Stimulated activated CD8-positive, alpha-beta memory T cell treated with anti-CD3 and anti-CD28 coated beads, Interleukin-12 subunit alpha, Interleukin-12 subunit beta, amount 100 ng/mL, for 4 hours (primary cell): ENCODE measurements around the gene KYNU.
"Not testable (repeated sequence)": the region's sequence is repeated elsewhere in the genome, so short reads cannot be mapped to it uniquely, and the experiment has no call there.

ENCODE experiments used
- DNase-seq: peaks from one replicate; pipeline ENCODE4 v3.0.0-alpha.2; 2020; ENCODE audit warnings: low read depth

KYNU gene

GRCh38 chr2:142871396-142871795, 6.1 kb upstream of the KYNU start:
- no peak for DNase-seq

GRCh38 chr2:142872882-142873724, 4.4 kb upstream of the KYNU start:
- DNase-seq: no peak

GRCh38 chr2:142873831-142874287, 3.6 kb upstream of the KYNU start:
- no peak for DNase-seq

DNA sequence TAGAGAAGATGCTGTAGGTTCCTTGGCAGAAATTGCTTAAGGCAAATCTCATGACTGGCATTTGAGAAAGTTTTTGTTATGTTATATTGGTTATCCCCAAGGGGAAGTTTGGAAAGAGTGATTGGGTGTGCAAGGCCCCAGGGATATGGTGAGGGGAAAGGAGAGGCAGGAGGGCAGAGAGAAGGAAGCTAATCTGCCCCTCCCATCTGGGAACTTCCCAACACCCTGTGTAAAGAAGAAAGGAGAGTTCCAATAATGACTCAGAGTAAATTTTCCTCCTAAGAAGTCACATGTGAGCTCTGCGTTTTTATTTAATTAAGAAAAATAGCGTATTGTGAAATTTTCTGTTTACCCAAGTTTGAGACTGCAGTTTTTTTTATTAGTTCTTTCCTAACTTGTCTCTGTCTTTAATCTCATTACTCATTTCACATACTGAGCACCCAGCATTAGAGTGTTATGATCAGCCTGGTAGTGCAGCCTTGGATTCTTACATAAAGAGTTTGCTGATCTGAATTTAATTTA, 3.1 kb upstream of the KYNU start:
- DNase-seq: no peak

GRCh38 chr2:142875010-142875409, 2.5 kb upstream of the KYNU start:
- DNase-seq: no peak

DNA sequence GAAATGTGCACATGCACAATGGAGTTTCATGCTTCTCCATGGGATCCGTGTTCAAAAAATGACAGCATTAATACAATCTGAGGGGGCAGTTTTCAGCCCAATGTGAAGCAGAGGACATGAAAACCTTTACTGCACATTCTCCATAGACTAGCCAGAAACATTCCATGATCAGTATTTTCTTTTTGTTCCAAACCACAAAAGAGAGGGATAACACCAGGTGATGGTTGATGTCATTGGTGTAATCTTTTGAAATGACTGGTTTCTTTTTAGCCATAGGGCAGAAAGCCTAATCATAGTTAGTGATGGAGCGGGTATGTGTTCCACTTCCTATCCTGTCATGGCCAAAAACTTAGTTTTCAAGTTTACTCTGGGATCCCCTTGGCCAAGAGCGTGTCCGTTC, 1.8 kb upstream of the KYNU start:
- no peak for DNase-seq

DNA sequence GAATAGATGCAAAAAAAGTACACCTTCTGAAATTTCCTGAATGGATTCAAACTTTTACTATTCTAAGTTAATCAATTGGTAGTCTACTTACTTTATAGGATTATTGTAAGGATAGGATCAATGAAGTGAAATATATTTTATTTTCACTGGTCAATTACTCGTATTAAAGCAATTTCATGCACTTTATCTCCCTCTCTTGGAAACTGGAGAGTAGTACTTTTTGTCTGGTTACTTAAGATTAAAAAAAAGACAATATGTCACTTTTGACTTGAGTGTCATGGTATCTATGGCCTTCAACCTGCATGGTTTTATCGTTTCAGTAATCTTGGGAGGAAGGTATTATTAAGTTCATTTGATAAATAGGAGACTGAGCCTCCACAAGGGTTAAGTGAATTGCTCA, 1.0 kb upstream of the KYNU start:
- no peak for DNase-seq

- DNase-seq: no peak
Measured at GRCh38 chr2:142878031-142878678, 691 bp downstream of the KYNU start.

DNA sequence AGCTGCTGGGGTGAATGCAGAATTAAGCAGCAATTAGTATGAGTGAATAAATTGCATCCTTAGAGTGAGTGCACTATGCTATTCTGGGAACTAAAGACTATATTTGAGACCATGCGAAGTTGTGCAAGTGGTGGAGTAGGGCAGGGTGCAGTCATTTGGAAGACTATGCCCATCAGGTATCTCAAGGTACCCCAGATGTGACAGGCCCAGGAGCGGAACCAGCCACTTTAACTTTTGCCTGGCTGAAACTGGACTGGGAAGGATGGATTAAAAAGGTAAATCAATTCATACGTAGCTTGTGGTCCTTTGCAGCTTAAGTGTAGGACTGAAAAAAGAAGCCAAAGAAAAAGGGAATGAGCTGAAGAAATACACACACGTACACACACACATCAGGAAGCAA, 1.7 kb downstream of the KYNU start:
- DNase-seq: no peak

GRCh38 chr2:142880279-142880678, 2.8 kb downstream of the KYNU start:
- DNase-seq: no peak

DNA sequence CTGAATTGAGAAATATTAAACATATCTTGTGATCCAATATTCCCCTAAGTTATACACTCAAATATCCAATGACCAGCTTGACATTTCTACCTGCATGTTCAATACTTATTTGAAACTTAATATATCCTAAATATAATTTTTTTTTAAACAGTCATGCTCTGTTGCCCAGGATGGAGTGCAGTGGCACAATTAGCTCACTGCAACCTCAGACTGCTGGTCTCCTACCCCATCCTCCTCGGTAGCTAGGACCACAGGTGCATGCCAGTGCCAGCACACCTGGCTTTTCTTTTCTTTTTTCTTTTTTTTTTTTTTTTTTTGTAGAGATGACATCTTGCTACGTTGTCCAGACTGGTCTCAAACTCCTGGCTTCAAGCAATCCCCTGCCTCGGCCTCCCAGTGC, 4.2 kb downstream of the KYNU start:
- DNase-seq: no peak

DNA sequence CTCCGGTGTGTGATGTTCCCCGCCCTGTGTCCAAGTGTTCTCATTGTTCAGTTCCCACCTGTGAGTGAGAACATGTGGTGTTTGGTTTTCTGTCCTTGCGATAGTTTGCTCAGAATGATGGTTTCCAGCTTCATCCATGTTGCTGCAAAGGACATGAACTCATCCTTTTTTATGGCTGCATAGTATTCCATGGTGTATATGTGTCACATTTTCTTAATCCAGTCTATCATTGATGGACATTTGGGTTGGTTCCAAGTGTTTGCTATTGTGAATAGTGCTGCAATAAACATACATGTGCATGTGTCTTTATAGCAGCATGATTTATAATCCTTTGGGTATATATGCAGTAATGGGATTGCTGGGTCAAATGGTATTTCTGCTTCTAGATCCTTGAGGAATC, 5.0 kb downstream of the KYNU start:
- not testable (repeated sequence) for DNase-seq

- DNase-seq: no peak
Measured at GRCh38 chr2:142883526-142883925, 6.1 kb downstream of the KYNU start.

DNA sequence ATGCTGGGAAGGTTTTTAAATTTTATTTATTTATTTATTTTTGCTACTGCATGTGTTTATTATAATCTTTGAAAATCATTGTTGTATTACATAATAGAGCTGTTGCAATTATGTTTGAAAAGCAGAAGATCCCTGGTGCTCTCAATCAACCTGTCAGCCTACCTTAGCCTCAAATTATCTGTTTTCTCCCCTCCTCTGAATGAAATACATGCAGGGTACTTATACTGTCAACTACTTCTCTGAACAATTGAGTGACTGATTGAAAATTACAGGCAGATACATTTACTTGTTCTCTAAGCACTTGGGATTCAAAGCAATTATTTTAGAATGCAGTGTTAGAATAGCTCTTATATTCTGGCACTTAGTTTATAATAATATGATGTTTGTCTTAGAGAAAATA, 8.1 kb downstream of the KYNU start:
- no peak for DNase-seq

- DNase-seq: no peak
Measured at GRCh38 chr2:142892715-142893114, 15.3 kb downstream of the KYNU start.

DNA sequence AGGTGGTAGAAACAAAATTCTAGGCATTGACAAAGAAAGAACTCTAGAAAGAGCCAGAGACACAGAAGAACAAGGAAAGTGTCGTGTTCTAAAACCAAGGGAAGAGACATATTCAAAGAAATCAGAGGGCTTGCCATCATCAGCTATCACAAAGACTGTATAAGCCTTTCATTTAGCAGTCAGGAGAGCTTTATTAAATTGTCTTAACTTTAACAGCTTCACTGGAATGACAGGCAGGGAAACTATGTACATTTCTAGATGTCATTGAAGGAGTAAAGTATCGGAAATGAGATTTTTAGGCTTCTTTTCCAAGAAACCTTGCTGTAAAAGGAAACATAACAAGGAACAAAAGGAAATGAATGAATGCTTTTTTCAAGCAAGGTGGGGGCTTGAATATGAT, 15.8 kb downstream of the KYNU start:
- DNase-seq: no peak

DNA sequence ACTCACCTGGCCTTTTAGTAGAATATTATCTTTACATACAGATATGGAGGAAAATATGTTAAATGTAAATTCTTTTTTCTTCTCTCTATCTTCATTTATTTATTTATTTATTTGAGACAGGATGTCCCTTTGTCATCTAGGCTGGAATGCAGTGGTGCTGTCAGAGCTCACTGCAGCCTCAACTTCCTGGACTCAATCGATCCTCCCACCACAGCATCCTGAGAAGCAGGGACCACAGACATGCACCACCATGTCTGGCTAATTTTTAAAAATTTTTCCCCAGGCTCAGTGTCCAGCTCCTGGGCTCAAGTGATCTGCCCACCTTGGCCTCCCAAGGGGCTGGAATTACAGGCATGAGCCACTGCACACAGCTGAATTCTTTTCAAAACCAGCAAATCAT, 20.3 kb downstream of the KYNU start:
- DNase-seq: no peak

DNA sequence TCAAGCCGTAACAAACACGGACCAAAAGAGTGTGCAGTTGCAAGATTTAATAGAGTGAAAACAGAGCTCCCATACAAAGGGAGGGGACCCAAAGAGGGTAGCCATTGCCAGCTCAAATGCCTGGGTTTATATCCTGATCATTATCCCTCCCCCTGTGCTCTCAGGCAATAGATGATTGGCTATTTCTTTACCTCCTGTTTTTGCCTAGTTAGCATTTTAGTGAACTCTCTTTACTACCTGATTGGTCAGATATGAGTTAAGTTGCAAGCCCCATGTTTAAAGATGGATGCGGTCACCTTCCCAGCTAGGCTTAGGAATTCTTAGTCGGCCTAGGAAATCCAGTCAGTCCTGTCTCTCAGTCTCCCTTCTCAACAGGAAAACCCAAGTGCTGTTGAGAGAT, 22.9 kb downstream of the KYNU start:
- not testable (repeated sequence) for DNase-seq

DNA sequence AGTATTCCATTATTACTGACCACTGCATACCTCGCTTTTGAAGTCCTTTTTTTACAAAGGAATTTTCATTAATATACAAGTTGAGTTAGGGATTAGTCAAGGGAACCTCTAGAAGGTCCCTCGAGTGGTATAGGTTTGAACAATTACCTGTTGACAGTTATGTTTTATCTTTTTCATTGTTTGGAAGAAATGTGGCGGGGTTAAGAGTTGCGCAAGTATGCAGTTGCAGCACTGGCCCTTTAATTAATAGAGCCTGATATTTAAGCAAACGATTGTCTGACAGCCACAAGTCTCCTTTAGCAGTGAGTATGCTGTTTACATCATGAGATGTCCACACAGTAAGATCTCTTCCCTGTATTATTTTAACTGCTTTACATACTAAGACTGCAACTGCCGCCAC, 24.3 kb downstream of the KYNU start:
- DNase-seq: no peak

- DNase-seq: not testable (repeated sequence)
Measured at GRCh38 chr2:142903726-142904125, 26.3 kb downstream of the KYNU start.

DNA sequence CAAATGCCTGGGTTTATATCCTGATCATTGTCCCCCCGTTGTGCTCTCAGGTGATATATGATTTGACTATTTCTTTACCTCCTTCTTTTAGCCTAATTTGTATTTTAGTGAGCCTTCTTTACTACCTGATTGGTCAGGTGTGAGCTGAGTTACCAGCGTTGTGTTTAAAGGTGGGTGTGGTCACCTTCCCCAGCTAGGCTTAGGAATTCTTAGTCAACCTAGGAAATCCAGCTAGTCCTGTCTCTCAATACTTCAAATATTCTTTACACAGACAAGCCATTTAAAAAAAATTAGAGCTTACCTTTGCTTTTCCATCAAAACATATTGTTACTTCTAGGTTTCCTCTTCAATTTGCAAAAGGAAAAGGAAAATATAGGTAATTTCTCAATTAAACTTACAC, 30.2 kb downstream of the KYNU start:
- DNase-seq: no peak

- no peak for DNase-seq
Measured at GRCh38 chr2:142914507-142915313, 37.2 kb downstream of the KYNU start.

DNA sequence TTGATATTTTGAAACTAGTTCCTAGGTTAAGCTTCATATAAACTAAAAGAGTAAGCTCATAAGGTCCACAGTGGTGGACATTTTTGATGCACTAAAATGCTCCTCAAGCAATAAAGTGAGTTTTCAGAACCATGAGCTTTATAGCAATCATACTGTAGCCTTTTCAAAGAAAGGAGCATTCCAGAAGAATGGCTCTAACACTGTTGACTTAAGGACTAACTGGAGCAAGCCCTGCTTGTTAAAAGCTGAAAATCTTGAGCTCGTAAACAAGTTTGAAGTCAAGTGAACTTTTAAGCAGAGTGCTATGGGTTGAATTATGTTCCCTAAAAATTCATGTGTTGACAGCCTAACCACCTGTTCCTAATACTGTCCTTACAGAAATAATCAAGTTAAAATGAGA, 38.0 kb downstream of the KYNU start:
- DNase-seq: no peak
